ENCODE data around the gene CLEC16A. TPM values are rescaled to one million over a fixed set of nuclear protein-coding genes. Genes with fewer than 3 reads are reported as not detected.

CLEC16A gene
- polyA plus RNA-seq, 3 donors, result 3.4 to 12.0 (median 5.8) TPM

DNA sequence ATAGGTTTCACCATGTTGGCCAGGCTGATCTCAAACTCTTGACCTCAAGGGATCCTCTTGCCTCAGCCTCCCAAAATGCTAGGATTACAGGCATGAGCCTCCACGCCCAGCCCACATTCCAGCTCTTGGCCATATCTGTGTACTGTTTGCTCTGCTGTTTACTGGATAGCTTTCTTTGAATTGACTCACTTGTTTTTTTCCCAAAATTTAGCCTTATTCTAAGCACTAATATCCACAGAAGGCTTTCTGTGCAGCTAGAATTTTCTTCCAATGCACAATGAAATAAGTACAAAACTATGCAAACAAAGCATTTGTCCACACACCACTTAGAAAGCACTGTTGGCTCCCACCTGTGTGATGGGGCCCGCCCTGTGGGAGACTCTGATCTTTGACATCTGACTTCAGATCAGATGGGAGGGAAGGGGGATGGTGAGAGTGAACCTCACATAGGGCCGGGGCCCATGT lies 72.2 kb downstream of the CLEC16A start:
- Histone ChIP-seq H4K20me1 (ENCODE audit: insufficient read depth, low read length) (no peaks in the 10 kb centered on the region), H3K36me3 (replicated peaks in 1 of 2; ENCODE audit: control insufficient read depth in 1 of 2, insufficient read depth in 2 of 2, low read length in 2 of 2) (peaks cover 26 to 50% of the 10 kb centered on the region in 2 donors), H2AFZ (ENCODE audit: insufficient read depth, low read depth, low read length, poor library complexity, severe bottlenecking) (no peak overlapping the region), H3K9ac (ENCODE audit: insufficient read depth, low read length, poor library complexity, severe bottlenecking) (no peak overlapping the region), H3K4me1 (ENCODE audit: control insufficient read depth in 1 of 2, insufficient read depth in 2 of 2, low read length in 2 of 2) (no peaks in the 10 kb centered on the region), H3K79me2 (ENCODE audit: insufficient read depth, low read length) (no peaks in the 10 kb centered on the region), H3K4me2 (replicated peaks; ENCODE audit: extremely low read depth, low read length, poor library complexity, severe bottlenecking) (no peak overlapping the region), H3K9me3 (replicated peaks in 1 of 2; ENCODE audit: control insufficient read depth in 1 of 2, insufficient read depth in 1 of 2, low read length in 2 of 2) (no peaks in the 10 kb centered on the region), H3K27me3 (ENCODE audit: control insufficient read depth in 2 of 2, insufficient read depth in 2 of 2, low read length in 2 of 2) (no peaks in the 10 kb centered on the region), H3K4me3 (replicated peaks in 1 of 3; ENCODE audit: low read depth in 2 of 3, low read length in 3 of 3) (no peak overlapping the region), H3K27ac (ENCODE audit: low read depth in 1 of 2, low read length in 2 of 2) (no peak overlapping the region)
- no CpG with 5 or more reads among the region's 3 CpGs for WGBS (ENCODE audit: insufficient coverage)
- Mint-ChIP-seq H3K36me3 (peaks cover 56 to 75% of the 10 kb centered on the region in 2 donors), H3K27me3 (ENCODE audit: low read depth in 3 of 3) (peaks cover 0 to 5% (median 0%) of the 10 kb centered on the region in 3 donors), H3K9me3 (no peaks in the 10 kb centered on the region), H3K4me1 (no peaks in the 10 kb centered on the region), H3K27ac (no peak overlapping the region), H3K4me3 (no peak overlapping the region)
- intact Hi-C loops (cut with micrococcal nuclease), result no loop called here
- DNase-seq, result no peak
- TF ChIP-seq, protein P1, sequence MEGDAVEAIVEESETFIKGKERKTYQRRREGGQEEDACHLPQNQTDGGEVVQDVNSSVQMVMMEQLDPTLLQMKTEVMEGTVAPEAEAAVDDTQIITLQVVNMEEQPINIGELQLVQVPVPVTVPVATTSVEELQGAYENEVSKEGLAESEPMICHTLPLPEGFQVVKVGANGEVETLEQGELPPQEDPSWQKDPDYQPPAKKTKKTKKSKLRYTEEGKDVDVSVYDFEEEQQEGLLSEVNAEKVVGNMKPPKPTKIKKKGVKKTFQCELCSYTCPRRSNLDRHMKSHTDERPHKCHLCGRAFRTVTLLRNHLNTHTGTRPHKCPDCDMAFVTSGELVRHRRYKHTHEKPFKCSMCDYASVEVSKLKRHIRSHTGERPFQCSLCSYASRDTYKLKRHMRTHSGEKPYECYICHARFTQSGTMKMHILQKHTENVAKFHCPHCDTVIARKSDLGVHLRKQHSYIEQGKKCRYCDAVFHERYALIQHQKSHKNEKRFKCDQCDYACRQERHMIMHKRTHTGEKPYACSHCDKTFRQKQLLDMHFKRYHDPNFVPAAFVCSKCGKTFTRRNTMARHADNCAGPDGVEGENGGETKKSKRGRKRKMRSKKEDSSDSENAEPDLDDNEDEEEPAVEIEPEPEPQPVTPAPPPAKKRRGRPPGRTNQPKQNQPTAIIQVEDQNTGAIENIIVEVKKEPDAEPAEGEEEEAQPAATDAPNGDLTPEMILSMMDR (IDR thresholded peaks at IDR 0.05), result no peak

DNA sequence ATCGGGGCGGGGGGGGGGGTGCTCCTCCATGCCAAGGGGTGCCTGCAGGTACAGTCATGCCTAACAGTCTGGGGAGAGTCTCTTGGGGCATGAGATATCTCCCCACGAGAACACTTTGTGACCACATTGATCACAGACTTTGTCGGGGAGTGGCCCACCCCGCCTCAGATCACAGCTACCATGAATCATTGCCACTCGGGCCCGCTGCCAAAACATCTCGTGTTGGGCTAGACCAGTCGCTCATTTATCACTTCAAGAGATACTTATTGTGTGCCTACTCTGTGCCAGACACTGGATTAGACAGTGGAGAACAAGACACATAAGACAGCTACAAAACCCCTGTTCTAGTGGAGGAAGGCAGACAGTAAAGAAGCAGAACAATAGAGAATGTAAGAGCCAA lies 72.6 kb downstream of the CLEC16A start:
- no peak overlapping the region for H2AFZ ChIP-seq (ENCODE audit: insufficient read depth, low read depth, low read length, poor library complexity, severe bottlenecking)
- H3K4me2 ChIP-seq (replicated peaks; ENCODE audit: extremely low read depth, low read length, poor library complexity, severe bottlenecking), result no peak overlapping the region
- Mint-ChIP-seq H3K4me1 (no peaks in the 10 kb centered on the region), H3K27ac (no peak overlapping the region), H3K36me3 (peaks cover 58 to 76% of the 10 kb centered on the region in 2 donors), H3K27me3 (ENCODE audit: low read depth in 3 of 3) (peaks cover 0 to 5% (median 0%) of the 10 kb centered on the region in 3 donors), H3K4me3 (no peak overlapping the region), H3K9me3 (no peaks in the 10 kb centered on the region)
- H3K79me2 ChIP-seq (ENCODE audit: insufficient read depth, low read length), result no peaks in the 10 kb centered on the region
- H3K27ac ChIP-seq (ENCODE audit: low read depth in 1 of 2, low read length in 2 of 2), result no peak overlapping the region
- H4K20me1 ChIP-seq (ENCODE audit: insufficient read depth, low read length), result no peaks in the 10 kb centered on the region
- no peaks in the 10 kb centered on the region for H3K4me1 ChIP-seq (ENCODE audit: control insufficient read depth in 1 of 2, insufficient read depth in 2 of 2, low read length in 2 of 2)
- H3K36me3 ChIP-seq (replicated peaks in 1 of 2; ENCODE audit: control insufficient read depth in 1 of 2, insufficient read depth in 2 of 2, low read length in 2 of 2), result peaks cover 29 to 50% of the 10 kb centered on the region in 2 donors
- H3K4me3 ChIP-seq (replicated peaks in 1 of 3; ENCODE audit: low read depth in 2 of 3, low read length in 3 of 3), result no peak overlapping the region
- TF ChIP-seq, protein P1 (IDR thresholded peaks at IDR 0.05), result no peak
- intact Hi-C loops (cut with micrococcal nuclease), result no loop called here
- no peak overlapping the region for H3K9ac ChIP-seq (ENCODE audit: insufficient read depth, low read length, poor library complexity, severe bottlenecking)
- H3K27me3 ChIP-seq (ENCODE audit: control insufficient read depth in 2 of 2, insufficient read depth in 2 of 2, low read length in 2 of 2), result no peaks in the 10 kb centered on the region
- no peak for DNase-seq
- no peaks in the 10 kb centered on the region for H3K9me3 ChIP-seq (replicated peaks in 1 of 2; ENCODE audit: control insufficient read depth in 1 of 2, insufficient read depth in 1 of 2, low read length in 2 of 2)
- WGBS (ENCODE audit: insufficient coverage), result 100% methylated on average over 3 of the region's 9 CpGs

Data from CD14-positive monocyte (primary cell).